Nephron progenitor cell (in vitro differentiated cells): ENCODE measurements around the gene RAP1GAP2.

Experiments
- DNase-seq: peaks from one replicate; pipeline ENCODE4 v3.0.0; 2021
- H3K27ac Mint-ChIP-seq: 2 replicates; pipeline ENCODE4 v1.8.0; 2021; ENCODE audit warnings: mild to moderate bottlenecking, moderate library complexity, mixed read lengths
- H3K27me3 Mint-ChIP-seq: 2 replicates; pipeline ENCODE4 v1.8.0; 2021; ENCODE audit warnings: mild to moderate bottlenecking, low read depth, mixed read lengths; ENCODE audit not compliant: poor library complexity
- H3K36me3 Mint-ChIP-seq: 2 replicates; pipeline ENCODE4 v1.8.0; 2021; ENCODE audit warnings: low read depth, mixed read lengths
- H3K4me1 Mint-ChIP-seq: 2 replicates; pipeline ENCODE4 v1.8.0; 2021; ENCODE audit warnings: mixed read lengths
- H3K4me3 Mint-ChIP-seq: 2 replicates; pipeline ENCODE4 v1.8.0; 2021; ENCODE audit warnings: mild to moderate bottlenecking, moderate library complexity, mixed read lengths
- H3K9me3 Mint-ChIP-seq: 2 replicates; pipeline ENCODE4 v1.8.0; 2021; ENCODE audit warnings: mild to moderate bottlenecking, moderate library complexity, mixed read lengths
- TF ChIP-seq, protein P1 (sequence below): fragments of 200-600 bp; sonication (generic); IDR thresholded peaks from 2 replicates; pipeline ENCODE4 v1.5.0; 2021; ENCODE audit warnings: antibody characterized with exemption

RAP1GAP2 gene

DNA sequence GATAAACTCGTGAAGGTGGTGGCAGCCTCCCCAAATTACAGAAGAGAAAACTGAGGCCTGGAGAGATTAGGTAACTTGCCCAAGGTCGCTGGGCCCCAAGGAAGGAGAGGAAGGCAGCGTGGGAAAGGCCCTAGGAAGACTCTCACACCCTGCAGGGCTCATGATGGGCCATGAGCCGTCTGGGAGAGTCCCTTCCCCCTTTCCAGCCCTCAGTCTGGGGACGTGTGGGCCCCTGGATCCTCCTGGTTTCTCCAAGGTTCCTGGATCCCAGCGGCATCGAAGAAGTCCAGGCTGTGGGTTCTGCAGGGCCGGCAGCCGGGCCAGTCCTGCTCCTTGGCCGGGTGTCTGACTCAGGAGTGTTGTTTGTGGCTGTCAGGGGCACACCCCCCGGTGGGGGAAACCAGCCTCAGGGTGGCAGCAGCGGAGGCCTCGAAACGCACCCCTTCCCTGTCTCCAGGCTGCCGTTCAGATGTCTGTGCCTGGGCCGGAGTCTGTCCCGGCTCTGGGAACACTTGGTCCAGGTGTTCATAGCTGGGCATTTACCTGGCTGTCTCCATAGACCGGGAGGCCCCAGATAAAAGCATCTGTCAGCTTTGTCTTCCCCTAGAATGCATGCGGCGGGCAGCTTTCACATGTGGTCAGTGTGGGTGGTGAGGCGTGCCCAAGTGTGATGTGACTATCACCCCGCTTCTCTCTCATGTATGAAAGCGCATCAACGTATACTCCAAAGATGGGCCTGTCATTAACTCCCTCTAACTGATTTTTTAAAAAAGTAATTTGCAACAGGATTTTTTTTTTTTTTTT lies 3.7 kb upstream of the RAP1GAP2 start:
- TF ChIP-seq, protein P1, sequence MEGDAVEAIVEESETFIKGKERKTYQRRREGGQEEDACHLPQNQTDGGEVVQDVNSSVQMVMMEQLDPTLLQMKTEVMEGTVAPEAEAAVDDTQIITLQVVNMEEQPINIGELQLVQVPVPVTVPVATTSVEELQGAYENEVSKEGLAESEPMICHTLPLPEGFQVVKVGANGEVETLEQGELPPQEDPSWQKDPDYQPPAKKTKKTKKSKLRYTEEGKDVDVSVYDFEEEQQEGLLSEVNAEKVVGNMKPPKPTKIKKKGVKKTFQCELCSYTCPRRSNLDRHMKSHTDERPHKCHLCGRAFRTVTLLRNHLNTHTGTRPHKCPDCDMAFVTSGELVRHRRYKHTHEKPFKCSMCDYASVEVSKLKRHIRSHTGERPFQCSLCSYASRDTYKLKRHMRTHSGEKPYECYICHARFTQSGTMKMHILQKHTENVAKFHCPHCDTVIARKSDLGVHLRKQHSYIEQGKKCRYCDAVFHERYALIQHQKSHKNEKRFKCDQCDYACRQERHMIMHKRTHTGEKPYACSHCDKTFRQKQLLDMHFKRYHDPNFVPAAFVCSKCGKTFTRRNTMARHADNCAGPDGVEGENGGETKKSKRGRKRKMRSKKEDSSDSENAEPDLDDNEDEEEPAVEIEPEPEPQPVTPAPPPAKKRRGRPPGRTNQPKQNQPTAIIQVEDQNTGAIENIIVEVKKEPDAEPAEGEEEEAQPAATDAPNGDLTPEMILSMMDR, result no peak
- DNase-seq, result no peak
- peaks cover 31% of the 10 kb centered on the region for H3K4me1 Mint-ChIP-seq
- H3K4me3 Mint-ChIP-seq, result no peak overlapping the region
- peaks cover 10% of the 10 kb centered on the region for H3K27me3 Mint-ChIP-seq
- H3K36me3 Mint-ChIP-seq, result no peaks in the 10 kb centered on the region
- H3K27ac Mint-ChIP-seq, result peak overlapping the region; percentile 86
- no peaks in the 10 kb centered on the region for H3K9me3 Mint-ChIP-seq

DNA sequence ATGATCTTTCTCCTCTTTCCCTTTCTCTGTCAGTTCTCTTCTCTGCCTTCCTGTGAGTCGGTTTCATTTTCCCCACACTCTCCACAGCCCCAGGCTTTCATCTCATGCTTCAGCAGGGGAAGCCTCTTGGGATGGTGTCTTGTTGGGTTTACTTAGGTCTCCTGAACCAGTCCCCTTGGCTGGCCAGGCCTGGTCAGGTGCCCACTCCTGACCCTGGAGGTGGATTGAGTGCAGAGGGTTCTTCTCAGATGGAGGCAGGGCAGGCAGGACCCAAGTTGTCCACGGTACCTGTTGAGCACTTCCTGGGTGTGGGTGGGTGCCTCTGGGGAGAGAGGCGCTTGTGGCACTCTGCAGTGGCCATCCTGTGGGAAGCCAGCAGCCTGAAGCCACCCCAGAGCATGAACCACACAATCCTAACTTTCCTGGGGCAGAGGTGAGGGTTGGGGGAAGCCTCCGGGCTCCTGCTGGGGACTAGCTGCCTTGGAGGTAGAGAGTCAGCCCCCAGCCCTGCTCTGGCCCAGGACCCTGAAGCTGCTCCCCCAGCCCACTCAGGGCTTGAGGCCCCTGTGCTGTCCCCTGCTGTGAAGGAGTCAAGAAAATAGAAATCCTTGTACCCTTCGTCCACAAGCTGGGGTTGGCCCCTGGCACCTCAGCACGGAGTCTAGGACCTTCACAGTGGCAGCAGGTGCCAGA lies 2.0 kb upstream of the RAP1GAP2 start:
- peaks cover 43% of the 10 kb centered on the region for H3K4me1 Mint-ChIP-seq
- H3K9me3 Mint-ChIP-seq, result no peaks in the 10 kb centered on the region
- no peak for DNase-seq
- TF ChIP-seq, protein P1, result no peak
- H3K27ac Mint-ChIP-seq, result peak overlapping the region; percentile 52
- peaks cover 16% of the 10 kb centered on the region for H3K27me3 Mint-ChIP-seq
- H3K4me3 Mint-ChIP-seq, result no peak overlapping the region
- H3K36me3 Mint-ChIP-seq, result no peaks in the 10 kb centered on the region

DNA sequence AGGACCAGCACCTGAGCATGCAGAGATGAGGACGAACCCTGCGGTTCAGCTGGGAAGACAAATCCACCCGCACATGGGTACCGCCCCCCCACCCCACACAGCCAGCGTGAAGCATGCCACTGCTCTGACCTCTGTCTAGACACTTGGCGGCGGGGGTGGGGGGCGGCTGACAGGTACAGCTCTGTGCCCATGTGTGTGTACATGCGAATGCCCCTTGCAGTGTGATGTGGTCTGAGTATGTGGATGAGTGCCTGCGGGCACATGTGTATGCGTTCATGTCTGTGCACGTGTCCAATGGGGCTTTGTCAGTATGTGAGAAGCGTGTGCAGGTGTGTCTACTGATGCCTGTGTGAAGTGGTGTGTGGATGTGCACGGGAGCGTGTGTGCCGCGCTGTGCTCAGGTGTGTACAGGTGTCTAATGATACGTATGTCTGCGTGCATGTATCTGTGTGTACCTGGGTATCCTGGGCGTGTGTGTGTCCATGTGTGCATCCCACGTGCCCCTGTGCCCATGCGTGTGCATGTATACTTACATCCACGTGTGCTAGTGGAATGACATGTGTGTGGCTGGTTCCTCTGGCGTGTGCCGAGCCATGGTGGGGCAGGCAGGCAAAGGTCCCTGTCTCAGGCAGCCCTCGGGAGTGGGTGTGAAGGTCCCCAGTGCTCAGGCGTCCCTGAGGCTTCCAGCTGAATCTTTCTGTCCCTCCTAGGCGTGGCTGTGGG lies 636 bp upstream of the RAP1GAP2 start:
- Mint-ChIP-seq H3K4me3 (no peak overlapping the region), H3K27me3 (peaks cover 27% of the 10 kb centered on the region), H3K9me3 (no peaks in the 10 kb centered on the region), H3K36me3 (no peaks in the 10 kb centered on the region), H3K27ac (no peak overlapping the region), H3K4me1 (peaks cover 40% of the 10 kb centered on the region)
- DNase-seq, result no peak
- TF ChIP-seq, protein P1, result no peak

DNA sequence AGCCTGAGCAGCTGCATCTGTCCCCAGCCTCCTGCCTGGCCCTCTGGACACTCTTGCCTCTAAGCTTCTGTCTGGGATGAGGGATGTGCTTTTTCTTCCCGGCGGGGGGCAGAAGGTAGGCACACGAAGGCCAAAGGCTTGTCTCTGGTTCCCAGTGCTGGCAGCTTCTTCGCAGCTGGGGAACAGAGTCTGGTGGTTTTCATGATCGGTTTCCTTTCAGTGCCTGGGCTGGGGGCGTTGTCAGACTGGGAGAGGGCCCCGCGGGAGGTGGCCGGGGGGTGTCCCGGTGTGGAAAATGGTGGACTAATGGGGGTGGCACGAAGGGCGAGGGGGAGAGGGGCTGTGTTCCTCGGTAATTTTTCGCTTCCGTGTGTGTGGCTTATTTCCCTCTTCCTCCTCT lies 988 bp downstream of the RAP1GAP2 start:
- H3K36me3 Mint-ChIP-seq, result no peaks in the 10 kb centered on the region
- no peaks in the 10 kb centered on the region for H3K9me3 Mint-ChIP-seq
- TF ChIP-seq, protein P1, result no peak
- peaks cover 35% of the 10 kb centered on the region for H3K4me1 Mint-ChIP-seq
- H3K27ac Mint-ChIP-seq, result no peak overlapping the region
- no peak overlapping the region for H3K4me3 Mint-ChIP-seq
- DNase-seq, result no peak
- peaks cover 27% of the 10 kb centered on the region for H3K27me3 Mint-ChIP-seq

DNA sequence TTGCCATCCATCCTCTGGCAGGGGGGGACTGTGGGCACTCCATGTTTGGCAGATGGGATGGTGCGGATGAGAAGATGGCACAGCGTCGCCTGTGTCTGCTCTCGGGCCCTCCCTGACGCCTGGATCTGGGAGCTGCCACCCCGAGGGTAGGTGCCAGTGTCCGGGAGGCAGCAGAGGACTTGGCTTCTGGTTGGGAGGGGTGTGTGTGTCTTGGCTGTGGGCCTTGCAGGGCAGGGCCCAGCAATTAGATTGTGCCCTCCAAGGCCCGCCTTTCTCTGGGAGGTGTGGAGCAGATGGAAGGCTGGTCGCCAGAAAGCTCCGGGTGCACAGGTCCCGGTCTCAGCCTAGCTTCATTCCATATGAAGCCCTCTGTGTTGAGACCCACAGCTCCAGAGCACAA lies 1.4 kb downstream of the RAP1GAP2 start:
- no peaks in the 10 kb centered on the region for H3K9me3 Mint-ChIP-seq
- DNase-seq, result no peak
- peaks cover 27% of the 10 kb centered on the region for H3K27me3 Mint-ChIP-seq
- no peak overlapping the region for H3K27ac Mint-ChIP-seq
- no peaks in the 10 kb centered on the region for H3K36me3 Mint-ChIP-seq
- no peak overlapping the region for H3K4me3 Mint-ChIP-seq
- H3K4me1 Mint-ChIP-seq, result peaks cover 33% of the 10 kb centered on the region
- TF ChIP-seq, protein P1, result no peak
